HG03558 (cell line): Measurements from ENCODE around the gene DDX43.
"Not testable (repeated sequence)": the region's sequence is repeated elsewhere in the genome, so short reads cannot be mapped to it uniquely, and the experiment has no call there.

Experiments used
- ATAC-seq: cut with Tn5 transposase; IDR thresholded peaks from one replicate; pipeline ENCODE4 v1.9.1; 2021; ENCODE audit warnings: moderate number of reproducible peaks; ENCODE audit not compliant: unreplicated experiment; ENCODE audit errors: extremely low read depth

The DDX43 gene

DNA sequence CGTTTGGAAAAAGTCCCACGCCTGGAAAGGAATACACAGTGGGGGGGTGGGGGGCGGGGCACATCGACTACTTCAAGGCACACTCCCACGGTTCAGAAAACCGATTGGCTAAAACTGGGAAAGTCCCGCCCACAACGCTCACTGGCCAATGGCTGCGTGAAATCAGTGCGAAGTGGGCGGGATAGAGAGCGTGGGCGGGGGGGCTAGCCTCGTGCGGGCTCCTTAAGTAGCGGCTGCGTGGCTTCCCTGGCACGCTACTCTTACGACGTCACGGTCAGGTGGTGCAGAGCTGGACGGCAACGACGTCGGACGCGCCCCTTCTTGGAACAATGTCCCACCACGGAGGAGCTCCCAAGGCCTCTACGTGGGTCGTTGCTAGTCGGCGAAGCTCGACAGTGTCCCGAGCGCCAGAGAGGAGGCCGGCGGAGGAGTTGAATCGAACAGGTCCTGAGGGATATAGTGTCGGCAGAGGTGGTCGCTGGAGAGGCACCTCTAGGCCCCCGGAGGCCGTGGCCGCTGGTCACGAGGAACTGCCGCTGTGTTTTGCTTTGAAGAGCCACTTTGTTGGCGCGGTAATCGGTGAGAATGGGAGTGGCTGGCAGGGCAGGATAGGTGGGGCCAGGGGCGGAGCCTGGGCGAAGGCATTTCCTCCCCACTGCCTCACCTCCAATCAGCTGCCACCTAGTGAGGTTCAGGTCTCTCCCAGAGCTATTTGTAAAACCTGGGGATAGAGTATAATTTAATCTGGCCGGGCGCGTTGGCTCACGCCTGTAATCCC lies at the start of gene DDX43:
TSS of gene DDX43 (plus strand) at position 252 of the 778 bp plus-strand sequence. CDS start at position 330, 78 bp downstream.
- no peak for ATAC-seq

DNA sequence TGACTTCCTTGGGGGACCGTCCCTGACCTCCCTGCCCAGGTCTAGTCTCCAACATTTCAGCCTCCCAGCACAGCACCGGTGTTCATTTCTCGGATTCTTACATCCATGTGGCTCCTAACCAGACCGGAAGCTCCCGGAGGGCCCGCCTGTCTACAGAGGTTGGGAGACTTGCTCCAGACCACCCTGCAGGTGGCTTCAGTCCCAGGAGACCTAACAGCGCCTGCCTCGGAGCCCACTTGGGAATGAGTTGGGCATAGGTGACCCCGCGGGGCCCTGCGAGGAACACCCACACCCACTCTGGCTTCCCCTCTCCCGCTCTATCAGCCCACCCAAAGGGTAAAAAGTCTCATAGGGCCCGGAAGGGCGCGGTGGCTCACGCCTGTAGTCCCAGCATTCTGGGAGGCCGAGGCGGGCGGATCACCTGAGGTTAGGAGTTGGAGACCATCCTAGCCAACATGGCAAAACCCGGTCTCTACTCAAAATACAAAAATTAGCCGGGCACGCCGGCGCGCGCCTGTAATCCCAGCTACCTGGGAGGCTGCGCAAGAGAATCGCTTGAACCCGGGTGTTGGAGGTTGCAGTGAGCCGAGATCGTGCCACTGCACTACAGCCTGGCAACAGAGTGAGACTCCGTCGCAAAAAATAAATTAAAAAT lies 46.0 kb upstream of the DDX43 start:
- ATAC-seq, result no peak

DNA sequence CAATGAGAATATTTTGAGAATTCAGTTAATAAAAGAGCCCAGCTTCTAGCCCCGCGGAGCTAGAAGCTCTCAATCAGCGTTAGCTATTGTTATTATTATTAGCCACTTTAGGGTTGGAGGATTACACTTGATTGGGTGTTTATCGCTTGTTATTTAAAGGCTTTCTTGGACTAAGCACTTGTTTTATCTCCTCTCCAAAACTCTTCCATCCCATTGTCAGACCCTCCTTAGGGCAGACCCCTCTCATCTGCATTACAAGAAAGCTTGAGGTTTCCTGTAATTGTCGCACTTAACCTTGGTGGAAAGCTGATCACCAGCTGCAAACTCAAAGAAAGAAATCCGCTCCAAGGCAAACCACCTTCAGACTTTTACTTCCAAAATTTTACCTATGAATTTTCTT lies 45.3 kb upstream of the DDX43 start:
- ATAC-seq, result no peak

- no peak for ATAC-seq
Observed at GRCh38 chr6:73353636-73354593, 40.7 kb upstream of the DDX43 start, which contains the start of gene DPPA5. TSS of gene DPPA5 (minus strand) at chr6:73354276. CDS start at chr6:73354225, 51 bp downstream.

- ATAC-seq, result no peak
Observed at GRCh38 chr6:73362358-73362757, 32.3 kb upstream of the DDX43 start, which contains the start of gene KHDC3L. TSS of gene KHDC3L (plus strand) at chr6:73362658. CDS start at chr6:73362730, 72 bp downstream.

GRCh38 chr6:73362869-73363536 lies 31.6 kb upstream of the DDX43 start:
- no peak for ATAC-seq

DNA sequence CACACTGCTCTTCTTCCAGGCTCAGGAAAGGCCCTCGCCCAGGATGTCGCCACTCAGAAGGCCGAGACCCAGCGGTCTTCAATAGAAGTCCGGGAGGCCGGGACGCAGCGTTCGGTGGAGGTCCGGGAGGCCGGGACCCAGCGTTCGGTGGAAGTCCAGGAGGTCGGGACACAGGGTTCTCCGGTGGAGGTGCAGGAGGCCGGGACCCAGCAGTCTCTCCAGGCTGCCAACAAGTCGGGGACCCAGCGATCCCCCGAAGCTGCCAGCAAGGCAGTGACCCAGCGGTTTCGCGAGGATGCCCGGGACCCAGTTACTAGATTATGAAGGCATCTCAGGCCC lies 31.1 kb upstream of the DDX43 start:
- no peak for ATAC-seq

DNA sequence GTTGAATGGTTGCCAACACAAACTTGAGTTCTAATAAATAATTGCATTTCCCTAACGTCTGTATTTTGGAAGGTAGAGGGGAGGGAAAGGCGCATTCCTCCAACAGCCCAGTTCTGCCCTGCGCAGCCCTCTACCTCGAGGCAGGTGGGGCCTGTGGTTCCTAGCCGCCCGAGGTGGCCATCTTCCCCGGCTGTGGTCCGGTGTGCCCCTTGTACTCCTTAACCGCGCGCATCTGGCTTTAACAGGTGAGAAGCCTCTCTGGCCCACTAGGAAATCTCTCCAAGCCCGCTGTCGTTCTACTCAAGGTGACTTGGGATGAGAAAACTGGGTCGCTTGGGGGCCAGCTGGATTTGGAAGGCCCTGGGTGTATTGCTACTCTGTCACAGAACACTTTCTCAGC lies 30.5 kb upstream of the DDX43 start:
- no peak for ATAC-seq

DNA sequence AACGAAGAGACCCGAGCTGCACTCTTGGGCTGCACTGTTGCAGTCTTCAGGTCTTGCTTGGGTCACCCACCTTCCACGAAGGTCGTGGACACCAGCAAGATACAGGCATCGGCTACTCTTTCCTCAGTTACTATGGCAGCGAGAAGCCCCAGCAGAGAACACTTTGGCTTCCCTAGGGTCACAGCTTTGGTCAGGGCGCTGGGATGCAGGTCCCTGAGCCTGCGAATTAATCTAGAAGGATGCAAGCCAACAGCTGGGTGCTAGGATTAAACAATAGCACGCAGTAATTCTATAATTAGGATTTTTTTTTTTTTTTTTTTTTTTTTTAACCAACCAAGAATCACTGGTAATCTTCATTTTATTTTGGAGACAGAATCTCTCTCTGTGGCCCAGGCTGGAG lies 30.1 kb upstream of the DDX43 start:
- ATAC-seq, result no peak

- ATAC-seq, result no peak
Observed at GRCh38 chr6:73367761-73368355, 26.8 kb upstream of the DDX43 start.

DNA sequence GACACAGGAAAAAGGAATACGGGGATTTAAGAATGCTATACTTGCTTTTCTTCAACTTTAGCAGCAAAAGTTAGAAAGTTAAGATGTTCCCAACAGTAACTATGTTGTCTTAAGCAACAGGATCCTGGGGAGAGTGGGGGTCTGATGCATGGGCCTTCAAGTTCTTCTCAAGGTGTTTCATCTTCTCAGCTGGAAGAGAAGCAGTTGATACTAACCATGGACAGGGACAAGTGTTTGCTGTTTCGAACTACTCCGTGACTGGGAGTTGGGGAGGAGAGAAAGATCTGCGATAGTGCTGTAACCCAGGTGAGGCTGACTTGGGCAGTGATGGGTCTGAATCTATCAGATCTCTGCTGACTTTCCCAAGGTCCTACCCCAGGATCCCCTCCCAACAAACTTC lies 26.0 kb upstream of the DDX43 start:
- no peak for ATAC-seq

- ATAC-seq, result no peak
Observed at GRCh38 chr6:73369157-73369556, 25.5 kb upstream of the DDX43 start.

DNA sequence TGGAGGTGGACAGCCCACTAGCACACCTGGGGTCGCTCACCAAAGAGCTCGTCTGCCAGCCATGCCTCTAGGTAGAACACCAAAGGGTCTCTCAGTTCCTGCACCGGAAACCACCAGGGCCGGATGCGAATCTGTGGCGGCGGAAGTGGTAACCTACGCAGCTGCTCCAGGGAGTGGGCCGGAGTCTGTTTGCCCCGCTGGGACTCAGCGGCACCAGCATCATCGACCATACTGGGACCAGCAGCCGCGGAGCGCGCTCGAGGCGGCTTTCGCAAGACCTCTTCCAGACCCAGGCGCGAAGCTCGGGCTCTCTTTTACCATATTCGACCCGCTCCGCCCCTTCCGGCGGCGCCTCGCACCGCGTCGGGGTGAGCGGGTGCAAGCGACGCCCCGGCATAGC lies 25.1 kb upstream of the DDX43 start, which contains the start of gene OOEP:
TSS of gene OOEP (minus strand) at position 335 of the 400 bp plus-strand sequence. CDS start at position 230, 105 bp downstream.
- ATAC-seq, result no peak

DNA sequence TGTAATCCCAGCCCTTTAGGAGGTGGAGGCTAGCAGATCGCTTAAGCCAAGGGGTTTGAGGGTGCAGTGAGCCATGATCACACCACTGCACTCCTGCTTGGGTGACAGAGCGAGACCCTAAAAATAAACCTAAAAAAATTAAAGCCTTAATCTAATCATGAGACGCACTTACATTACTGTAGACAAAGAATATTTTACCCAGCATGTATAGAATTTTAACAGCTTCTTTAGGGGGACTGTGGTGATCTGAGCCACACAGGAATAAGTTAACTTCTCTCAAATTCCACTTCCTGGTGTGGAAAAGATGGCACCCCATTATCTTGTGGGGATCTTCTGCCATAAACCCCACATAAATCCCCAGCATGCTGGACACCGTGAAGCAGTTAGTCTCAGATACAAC lies 22.6 kb upstream of the DDX43 start:
- ATAC-seq, result no peak

GRCh38 chr6:73372516-73372915 lies 22.1 kb upstream of the DDX43 start:
- ATAC-seq, result no peak

DNA sequence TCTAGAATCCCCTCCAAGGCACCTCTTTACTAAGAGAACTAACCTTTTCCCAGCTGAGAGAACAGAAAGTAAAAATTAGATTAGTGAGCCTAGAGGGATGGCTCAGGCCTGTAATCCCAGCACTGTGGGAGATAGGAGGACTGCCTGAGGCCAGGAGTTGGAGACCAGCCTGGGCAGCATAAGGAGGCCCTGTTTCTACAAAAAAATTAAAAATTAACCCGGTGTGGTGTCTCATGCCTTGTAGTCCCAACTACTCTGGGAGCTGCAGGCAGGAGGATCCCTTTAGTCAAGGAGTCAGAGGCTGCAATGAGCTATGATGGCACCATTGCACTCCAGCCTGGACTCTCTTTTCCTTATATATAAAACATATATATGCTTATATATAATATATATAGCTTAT lies 19.4 kb upstream of the DDX43 start:
- ATAC-seq, result no peak

- no peak for ATAC-seq
Observed at GRCh38 chr6:73377225-73377624, 17.4 kb upstream of the DDX43 start.

DNA sequence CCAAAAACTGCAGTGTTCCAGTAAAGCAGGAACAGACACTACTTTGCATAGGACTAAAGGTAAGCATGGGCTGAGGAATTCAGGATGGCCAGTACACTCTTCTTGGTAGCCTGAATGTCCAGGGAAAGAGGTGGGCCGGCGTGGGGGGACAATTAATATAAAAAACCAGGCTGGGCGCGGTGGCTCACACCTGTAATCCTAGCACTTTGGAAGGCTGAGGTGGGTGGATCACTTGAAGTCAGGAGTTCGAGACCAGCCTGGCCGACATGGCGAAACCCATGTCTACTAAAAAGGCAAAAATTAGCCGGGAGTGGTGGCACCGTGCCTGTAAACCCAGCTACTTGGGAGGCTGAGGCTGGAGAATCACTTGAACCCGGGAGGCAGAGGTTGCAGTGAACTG lies 13.1 kb upstream of the DDX43 start:
- ATAC-seq, result not testable (repeated sequence)

- no peak for ATAC-seq
Observed at GRCh38 chr6:73382462-73383113, 12.0 kb upstream of the DDX43 start.
